ENCODE measurements around the gene JUND. TPM values are rescaled to one million over a fixed set of nuclear protein-coding genes. Genes with fewer than 3 reads are reported as not detected.
A peak's percentile ranks its signal among the peaks of the same experiment; 100 is the strongest.

Gene JUND
- total RNA-seq, 1 donor from 2014 or later: 54.0 TPM

- Histone ChIP-seq H3K36me3 (ENCODE audit: control insufficient read depth, insufficient read depth, low read length) (no peaks in the 10 kb centered on the region), H3K4me3 (ENCODE audit: low read depth, low read length) (no peak overlapping the region), H3K27me3 (ENCODE audit: control insufficient read depth, insufficient read depth, low read length) (no peaks in the 10 kb centered on the region)
- no peak for FAIRE-seq
- no peak for DNase-seq (ENCODE audit: low read depth)
- TF ChIP-seq CTCF (IDR thresholded peaks at IDR 0.05; ENCODE audit: insufficient read depth, low read length, severe bottlenecking): no peak
These were observed 12.4 kb upstream of the JUND start for GRCh38 chr19:18293642-18294466.

GRCh38 chr19:18292810-18293641, 11.6 kb upstream of the JUND start:
- no peaks in the 10 kb centered on the region for H3K36me3 ChIP-seq (ENCODE audit: control insufficient read depth, insufficient read depth, low read length)
- peak overlapping the region; percentile 43 for H3K4me3 ChIP-seq (ENCODE audit: low read depth, low read length)
- no peak for DNase-seq (ENCODE audit: low read depth)
- no peaks in the 10 kb centered on the region for H3K27me3 ChIP-seq (ENCODE audit: control insufficient read depth, insufficient read depth, low read length)
- no peak for FAIRE-seq
- TF ChIP-seq CTCF (IDR thresholded peaks at IDR 0.05; ENCODE audit: insufficient read depth, low read length, severe bottlenecking): no peak

GRCh38 chr19:18292462-18292809, 11.0 kb upstream of the JUND start:
- Histone ChIP-seq H3K27me3 (ENCODE audit: control insufficient read depth, insufficient read depth, low read length) (no peaks in the 10 kb centered on the region), H3K36me3 (ENCODE audit: control insufficient read depth, insufficient read depth, low read length) (no peaks in the 10 kb centered on the region), H3K4me3 (ENCODE audit: low read depth, low read length) (peak overlapping the region; percentile 43)
- no peak for TF ChIP-seq CTCF (IDR thresholded peaks at IDR 0.05; ENCODE audit: insufficient read depth, low read length, severe bottlenecking)
- peak; percentile 67 for DNase-seq (ENCODE audit: low read depth)
- no peak for FAIRE-seq

- H3K36me3 ChIP-seq (ENCODE audit: control insufficient read depth, insufficient read depth, low read length): no peaks in the 10 kb centered on the region
- FAIRE-seq (no peak), DNase-seq (ENCODE audit: low read depth) (peak; percentile 41)
- H3K27me3 ChIP-seq (ENCODE audit: control insufficient read depth, insufficient read depth, low read length): no peaks in the 10 kb centered on the region
- TF ChIP-seq CTCF (IDR thresholded peaks at IDR 0.05; ENCODE audit: insufficient read depth, low read length, severe bottlenecking): no peak
- H3K4me3 ChIP-seq (ENCODE audit: low read depth, low read length): peak overlapping the region; percentile 43
These were observed 10.4 kb upstream of the JUND start for GRCh38 chr19:18291590-18292461.

GRCh38 chr19:18291019-18291524, 9.7 kb upstream of the JUND start:
- FAIRE-seq (no peak), DNase-seq (ENCODE audit: low read depth) (no peak)
- Histone ChIP-seq H3K27me3 (ENCODE audit: control insufficient read depth, insufficient read depth, low read length) (no peaks in the 10 kb centered on the region), H3K36me3 (ENCODE audit: control insufficient read depth, insufficient read depth, low read length) (no peaks in the 10 kb centered on the region), H3K4me3 (ENCODE audit: low read depth, low read length) (no peak overlapping the region)
- no peak for TF ChIP-seq CTCF (IDR thresholded peaks at IDR 0.05; ENCODE audit: insufficient read depth, low read length, severe bottlenecking)
